ENCODE measurements around the gene OAT. TPM values are rescaled to one million over a fixed set of nuclear protein-coding genes. Genes with fewer than 3 reads are reported as not detected.

Gene OAT
- total and polyA plus RNA-seq, 4 donors: 26.2 to 75.3 (median 53.7) TPM

- TF ChIP-seq CTCF (IDR thresholded peaks at IDR 0.05; ENCODE audit: control extremely low read depth, extremely low read depth): no peak
- Histone ChIP-seq H3K9me3 (ENCODE audit: control insufficient read depth in 4 of 4, insufficient read depth in 3 of 4, low read length in 3 of 4) (no peaks in the 10 kb centered on the region), H3K4me3 (no peak overlapping the region), H3K9ac (ENCODE audit: insufficient read depth in 1 of 2, low read length in 2 of 2) (no peak overlapping the region), H3K27me3 (ENCODE audit: control insufficient read depth in 3 of 3, insufficient read depth in 3 of 3, low read length in 2 of 3) (peaks cover 3 to 26% (median 23%) of the 10 kb centered on the region in 3 donors), H3K27ac (ENCODE audit: low read depth in 1 of 2, low read length in 1 of 2) (no peak overlapping the region), H3K4me1 (ENCODE audit: control insufficient read depth in 5 of 5, insufficient read depth in 5 of 5, low read length in 5 of 5) (peaks cover 0 to 4% (median 0%) of the 10 kb centered on the region in 5 donors), H3K36me3 (ENCODE audit: control insufficient read depth in 4 of 4, insufficient read depth in 4 of 4, low read length in 4 of 4) (no peaks in the 10 kb centered on the region)
- WGBS, 2 donors: 70 to 75% methylated on average over 2 of the region's 2 CpGs
- DNase-seq: no peak
- no peak for ATAC-seq (ENCODE audit: insufficient read depth, low FRiP score)
Observed at GRCh38 chr10:124458889-124459288, 40.2 kb upstream of the OAT start.

- Histone ChIP-seq H3K27me3 (ENCODE audit: control insufficient read depth in 3 of 3, insufficient read depth in 3 of 3, low read length in 2 of 3) (peaks cover 3 to 30% (median 27%) of the 10 kb centered on the region in 3 donors), H3K4me1 (ENCODE audit: control insufficient read depth in 5 of 5, insufficient read depth in 5 of 5, low read length in 5 of 5) (peaks cover 0 to 4% (median 0%) of the 10 kb centered on the region in 5 donors), H3K9ac (ENCODE audit: insufficient read depth in 1 of 2, low read length in 2 of 2) (no peak overlapping the region), H3K36me3 (ENCODE audit: control insufficient read depth in 4 of 4, insufficient read depth in 4 of 4, low read length in 4 of 4) (no peaks in the 10 kb centered on the region), H3K9me3 (ENCODE audit: control insufficient read depth in 4 of 4, insufficient read depth in 3 of 4, low read length in 3 of 4) (no peaks in the 10 kb centered on the region), H3K4me3 (no peak overlapping the region), H3K27ac (ENCODE audit: low read depth in 1 of 2, low read length in 1 of 2) (no peak overlapping the region)
- WGBS, 2 donors: 94 to 96% methylated on average over 4 of the region's 4 CpGs
- ATAC-seq (ENCODE audit: insufficient read depth, low FRiP score) (no peak), DNase-seq (no peak)
- no peak for TF ChIP-seq CTCF (IDR thresholded peaks at IDR 0.05; ENCODE audit: control extremely low read depth, extremely low read depth)
Observed at GRCh38 chr10:124458473-124458872, 39.8 kb upstream of the OAT start.

GRCh38 chr10:124455441-124455840 is 36.7 kb upstream of the OAT start:
- H3K27ac ChIP-seq (ENCODE audit: low read depth in 1 of 2, low read length in 1 of 2): no peak overlapping the region
- H3K27me3 ChIP-seq (ENCODE audit: control insufficient read depth in 3 of 3, insufficient read depth in 3 of 3, low read length in 2 of 3): peaks cover 3 to 55% (median 49%) of the 10 kb centered on the region in 3 donors
- DNase-seq (no peak), ATAC-seq (ENCODE audit: insufficient read depth, low FRiP score) (no peak)
- H3K36me3 ChIP-seq (ENCODE audit: control insufficient read depth in 4 of 4, insufficient read depth in 4 of 4, low read length in 4 of 4): no peaks in the 10 kb centered on the region
- 71 to 74% methylated on average over 7 of the region's 7 CpGs for WGBS, 2 donors
- H3K9ac ChIP-seq (ENCODE audit: insufficient read depth in 1 of 2, low read length in 2 of 2): no peak overlapping the region
- no peak overlapping the region for H3K4me3 ChIP-seq
- H3K4me1 ChIP-seq (ENCODE audit: control insufficient read depth in 5 of 5, insufficient read depth in 5 of 5, low read length in 5 of 5): peaks cover 0 to under 1% (median 0%) of the 10 kb centered on the region in 5 donors
- H3K9me3 ChIP-seq (ENCODE audit: control insufficient read depth in 4 of 4, insufficient read depth in 3 of 4, low read length in 3 of 4): no peaks in the 10 kb centered on the region
- no peak for TF ChIP-seq CTCF (IDR thresholded peaks at IDR 0.05; ENCODE audit: control extremely low read depth, extremely low read depth)
